Measurements from ENCODE around the gene ICAM1.
"Not testable (repeated sequence)": the region's sequence is repeated elsewhere in the genome, so short reads cannot be mapped to it uniquely, and the experiment has no call there.

Gene ICAM1

DNA sequence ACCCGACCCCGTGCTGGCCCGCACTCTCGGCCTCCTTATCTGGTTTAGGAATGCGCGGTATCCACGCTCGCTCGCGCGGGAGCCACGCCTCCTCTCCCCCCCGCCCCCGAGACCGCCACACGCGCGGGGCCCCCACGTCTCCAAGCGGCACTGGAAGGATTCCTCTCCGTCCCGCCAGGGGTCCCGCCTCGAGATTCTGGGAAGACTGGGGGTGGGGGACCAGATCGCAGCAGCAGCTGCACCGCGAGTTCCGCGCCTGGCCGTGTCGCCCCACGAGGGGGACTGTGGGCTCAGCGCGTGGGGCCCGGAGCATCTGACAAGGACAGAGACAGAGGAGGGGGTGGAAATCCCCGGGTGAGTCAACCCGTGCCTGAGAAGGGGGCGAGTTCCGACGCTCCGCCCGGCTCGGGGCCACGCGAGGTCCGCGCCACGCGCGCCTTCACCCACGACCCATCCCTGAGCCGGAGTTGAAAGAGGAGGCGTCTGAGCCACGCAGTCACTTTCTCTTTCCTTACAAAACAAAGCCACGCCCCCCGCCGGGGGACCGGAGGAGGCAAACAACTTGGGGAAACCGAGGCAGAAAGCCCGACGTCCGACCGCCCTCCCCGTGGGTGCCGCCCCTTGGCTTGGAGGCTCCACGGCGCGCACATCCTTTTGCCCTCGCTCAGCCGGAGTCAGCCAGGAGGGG, 40.6 kb upstream of the ICAM1 start:
- Histone ChIP-seq H3K9me3 (ENCODE audit: control insufficient read depth, low read length) (no peaks in the 10 kb centered on the region), H3K4me3 (ENCODE audit: insufficient read depth, low read depth, low read length, poor library complexity, severe bottlenecking) (peak overlapping the region; percentile 94), H3K4me1 (ENCODE audit: control insufficient read depth, insufficient read depth, low read length, poor library complexity, severe bottlenecking) (peaks cover 20% of the 10 kb centered on the region), H3K27me3 (replicated peaks; ENCODE audit: control insufficient read depth, insufficient read depth, low read length, poor library complexity, severe bottlenecking) (no peaks in the 10 kb centered on the region), H3K27ac (ENCODE audit: insufficient read depth, low read length, poor library complexity, severe bottlenecking) (peak overlapping the region; percentile 95), H3K36me3 (ENCODE audit: control insufficient read depth, insufficient read depth, low read length) (no peaks in the 10 kb centered on the region)
- peak; percentile 71 to 78 (median 72) for DNase-seq

- peak within 1 kb of the TSS; percentile 95 for H3K27ac ChIP-seq (ENCODE audit: insufficient read depth, low read length, poor library complexity, severe bottlenecking)
- peak; percentile 73 to 82 (median 78) for DNase-seq
- H3K36me3 ChIP-seq (ENCODE audit: control insufficient read depth, insufficient read depth, low read length) = no peaks in the 10 kb centered on the region
- no peaks in the 10 kb centered on the region for H3K27me3 ChIP-seq (replicated peaks; ENCODE audit: control insufficient read depth, insufficient read depth, low read length, poor library complexity, severe bottlenecking)
- H3K4me3 ChIP-seq (ENCODE audit: insufficient read depth, low read depth, low read length, poor library complexity, severe bottlenecking) = peak within 1 kb of the TSS; percentile 94
- peaks cover 25% of the 10 kb centered on the region for H3K4me1 ChIP-seq (ENCODE audit: control insufficient read depth, insufficient read depth, low read length, poor library complexity, severe bottlenecking)
- no peaks in the 10 kb centered on the region for H3K9me3 ChIP-seq (ENCODE audit: control insufficient read depth, low read length)
These were observed 39.9 kb upstream of the ICAM1 start, which contains the start of gene S1PR2 for GRCh38 chr19:10230861-10231611. S1PR2 (minus strand) TSS chr19:10231331; CDS start chr19:10224905, 6,426 bp downstream.

- DNase-seq = no peak
- Histone ChIP-seq H3K27ac (ENCODE audit: insufficient read depth, low read length, poor library complexity, severe bottlenecking) (peak overlapping the region; percentile 95), H3K4me3 (ENCODE audit: insufficient read depth, low read depth, low read length, poor library complexity, severe bottlenecking) (peak overlapping the region; percentile 94), H3K9me3 (ENCODE audit: control insufficient read depth, low read length) (no peaks in the 10 kb centered on the region), H3K4me1 (ENCODE audit: control insufficient read depth, insufficient read depth, low read length, poor library complexity, severe bottlenecking) (peaks cover 31% of the 10 kb centered on the region), H3K36me3 (ENCODE audit: control insufficient read depth, insufficient read depth, low read length) (no peaks in the 10 kb centered on the region), H3K27me3 (replicated peaks; ENCODE audit: control insufficient read depth, insufficient read depth, low read length, poor library complexity, severe bottlenecking) (no peaks in the 10 kb centered on the region)
These were observed 39.2 kb upstream of the ICAM1 start for GRCh38 chr19:10231612-10232228.

- Histone ChIP-seq H3K27me3 (replicated peaks; ENCODE audit: control insufficient read depth, insufficient read depth, low read length, poor library complexity, severe bottlenecking) (no peaks in the 10 kb centered on the region), H3K36me3 (ENCODE audit: control insufficient read depth, insufficient read depth, low read length) (no peaks in the 10 kb centered on the region), H3K4me3 (ENCODE audit: insufficient read depth, low read depth, low read length, poor library complexity, severe bottlenecking) (no peak overlapping the region), H3K27ac (ENCODE audit: insufficient read depth, low read length, poor library complexity, severe bottlenecking) (no peak overlapping the region), H3K4me1 (ENCODE audit: control insufficient read depth, insufficient read depth, low read length, poor library complexity, severe bottlenecking) (peaks cover 31% of the 10 kb centered on the region), H3K9me3 (ENCODE audit: control insufficient read depth, low read length) (no peaks in the 10 kb centered on the region)
- no peak for DNase-seq
These were observed 37.0 kb upstream of the ICAM1 start for GRCh38 chr19:10233946-10234345.

- DNase-seq = no peak
- H3K36me3 ChIP-seq (ENCODE audit: control insufficient read depth, insufficient read depth, low read length) = no peaks in the 10 kb centered on the region
- peak overlapping the region; percentile 93 for H3K27ac ChIP-seq (ENCODE audit: insufficient read depth, low read length, poor library complexity, severe bottlenecking)
- H3K9me3 ChIP-seq (ENCODE audit: control insufficient read depth, low read length) = no peaks in the 10 kb centered on the region
- H3K4me3 ChIP-seq (ENCODE audit: insufficient read depth, low read depth, low read length, poor library complexity, severe bottlenecking) = no peak overlapping the region
- no peaks in the 10 kb centered on the region for H3K27me3 ChIP-seq (replicated peaks; ENCODE audit: control insufficient read depth, insufficient read depth, low read length, poor library complexity, severe bottlenecking)
- peaks cover 24% of the 10 kb centered on the region for H3K4me1 ChIP-seq (ENCODE audit: control insufficient read depth, insufficient read depth, low read length, poor library complexity, severe bottlenecking)
These were observed 35.9 kb upstream of the ICAM1 start for GRCh38 chr19:10235003-10235402.

- H3K4me1 ChIP-seq (ENCODE audit: control insufficient read depth, insufficient read depth, low read length, poor library complexity, severe bottlenecking) = peaks cover 21% of the 10 kb centered on the region
- H3K27me3 ChIP-seq (replicated peaks; ENCODE audit: control insufficient read depth, insufficient read depth, low read length, poor library complexity, severe bottlenecking); DNase-seq; H3K36me3 ChIP-seq (ENCODE audit: control insufficient read depth, insufficient read depth, low read length); H3K4me3 ChIP-seq (ENCODE audit: insufficient read depth, low read depth, low read length, poor library complexity, severe bottlenecking); H3K9me3 ChIP-seq (ENCODE audit: control insufficient read depth, low read length): not testable (repeated sequence)
- peak overlapping the region; percentile 93 for H3K27ac ChIP-seq (ENCODE audit: insufficient read depth, low read length, poor library complexity, severe bottlenecking)
These were observed 35.5 kb upstream of the ICAM1 start for GRCh38 chr19:10235409-10235808.

DNA sequence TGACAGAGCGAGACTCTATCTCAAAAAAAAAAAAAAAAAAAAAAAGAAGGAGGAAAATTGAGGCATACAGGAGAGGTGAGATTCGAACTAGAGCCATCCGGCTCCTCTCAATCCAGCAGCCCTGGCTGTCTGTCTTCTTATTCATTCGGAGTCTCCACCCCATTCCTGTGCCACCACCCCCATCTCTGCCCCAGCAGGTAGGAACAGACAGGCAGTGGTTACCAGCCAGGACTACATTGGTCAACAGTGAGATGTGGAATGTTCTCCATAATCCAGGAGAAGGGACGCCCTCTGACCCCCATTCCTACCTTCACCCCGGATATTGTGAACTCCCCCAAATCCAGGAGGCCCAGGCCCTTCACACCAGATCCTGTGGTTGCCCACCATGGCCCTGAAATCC, 33.2 kb upstream of the ICAM1 start:
- Histone ChIP-seq H3K9me3 (ENCODE audit: control insufficient read depth, low read length) (no peaks in the 10 kb centered on the region), H3K36me3 (ENCODE audit: control insufficient read depth, insufficient read depth, low read length) (no peaks in the 10 kb centered on the region), H3K4me3 (ENCODE audit: insufficient read depth, low read depth, low read length, poor library complexity, severe bottlenecking) (no peak overlapping the region), H3K27ac (ENCODE audit: insufficient read depth, low read length, poor library complexity, severe bottlenecking) (no peak overlapping the region), H3K27me3 (replicated peaks; ENCODE audit: control insufficient read depth, insufficient read depth, low read length, poor library complexity, severe bottlenecking) (no peaks in the 10 kb centered on the region), H3K4me1 (ENCODE audit: control insufficient read depth, insufficient read depth, low read length, poor library complexity, severe bottlenecking) (peaks cover 14% of the 10 kb centered on the region)
- no peak for DNase-seq

GRCh38 chr19:10238172-10238783, 32.6 kb upstream of the ICAM1 start:
- Histone ChIP-seq H3K36me3 (ENCODE audit: control insufficient read depth, insufficient read depth, low read length) (no peaks in the 10 kb centered on the region), H3K27ac (ENCODE audit: insufficient read depth, low read length, poor library complexity, severe bottlenecking) (no peak overlapping the region), H3K4me3 (ENCODE audit: insufficient read depth, low read depth, low read length, poor library complexity, severe bottlenecking) (no peak overlapping the region), H3K9me3 (ENCODE audit: control insufficient read depth, low read length) (no peaks in the 10 kb centered on the region), H3K4me1 (ENCODE audit: control insufficient read depth, insufficient read depth, low read length, poor library complexity, severe bottlenecking) (peaks cover 14% of the 10 kb centered on the region), H3K27me3 (replicated peaks; ENCODE audit: control insufficient read depth, insufficient read depth, low read length, poor library complexity, severe bottlenecking) (no peaks in the 10 kb centered on the region)
- no peak for DNase-seq

DNA sequence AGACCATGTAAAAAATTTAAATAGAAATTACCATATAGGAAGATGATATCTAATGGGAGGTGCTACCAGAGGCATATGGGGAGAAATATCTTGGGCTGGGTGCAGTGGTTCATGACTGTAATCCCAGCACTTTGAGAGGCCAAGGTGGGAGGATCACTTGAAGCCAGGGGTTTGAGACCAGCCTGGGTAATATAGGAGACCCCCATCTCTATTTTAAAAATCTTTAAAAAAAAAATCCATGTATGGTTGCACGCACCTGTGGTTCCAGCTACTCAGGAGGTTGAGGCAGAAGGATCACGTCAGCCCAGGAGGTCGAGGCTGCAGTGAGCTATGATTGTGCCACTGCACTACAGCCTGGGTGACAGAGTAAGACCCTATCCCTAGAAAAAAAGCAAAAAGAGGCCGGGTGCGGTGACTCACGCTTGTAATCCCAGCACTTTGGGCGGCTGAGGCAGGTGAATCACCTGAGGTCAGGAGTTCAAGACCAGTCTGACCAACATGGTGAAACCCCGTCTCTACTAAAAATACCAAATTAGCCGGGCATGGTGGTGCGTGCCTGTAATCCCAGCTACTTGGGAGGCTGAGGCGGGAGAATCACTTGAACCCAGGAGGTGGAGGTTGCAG, 29.0 kb upstream of the ICAM1 start:
- not testable (repeated sequence) for H3K4me1 ChIP-seq (ENCODE audit: control insufficient read depth, insufficient read depth, low read length, poor library complexity, severe bottlenecking); H3K27ac ChIP-seq (ENCODE audit: insufficient read depth, low read length, poor library complexity, severe bottlenecking); H3K36me3 ChIP-seq (ENCODE audit: control insufficient read depth, insufficient read depth, low read length); DNase-seq; H3K27me3 ChIP-seq (replicated peaks; ENCODE audit: control insufficient read depth, insufficient read depth, low read length, poor library complexity, severe bottlenecking); H3K9me3 ChIP-seq (ENCODE audit: control insufficient read depth, low read length); H3K4me3 ChIP-seq (ENCODE audit: insufficient read depth, low read depth, low read length, poor library complexity, severe bottlenecking)

Data from effector memory CD4-positive, alpha-beta T cell (primary cell).